ENCODE results near the gene TOX2.

Gene TOX2

DNA sequence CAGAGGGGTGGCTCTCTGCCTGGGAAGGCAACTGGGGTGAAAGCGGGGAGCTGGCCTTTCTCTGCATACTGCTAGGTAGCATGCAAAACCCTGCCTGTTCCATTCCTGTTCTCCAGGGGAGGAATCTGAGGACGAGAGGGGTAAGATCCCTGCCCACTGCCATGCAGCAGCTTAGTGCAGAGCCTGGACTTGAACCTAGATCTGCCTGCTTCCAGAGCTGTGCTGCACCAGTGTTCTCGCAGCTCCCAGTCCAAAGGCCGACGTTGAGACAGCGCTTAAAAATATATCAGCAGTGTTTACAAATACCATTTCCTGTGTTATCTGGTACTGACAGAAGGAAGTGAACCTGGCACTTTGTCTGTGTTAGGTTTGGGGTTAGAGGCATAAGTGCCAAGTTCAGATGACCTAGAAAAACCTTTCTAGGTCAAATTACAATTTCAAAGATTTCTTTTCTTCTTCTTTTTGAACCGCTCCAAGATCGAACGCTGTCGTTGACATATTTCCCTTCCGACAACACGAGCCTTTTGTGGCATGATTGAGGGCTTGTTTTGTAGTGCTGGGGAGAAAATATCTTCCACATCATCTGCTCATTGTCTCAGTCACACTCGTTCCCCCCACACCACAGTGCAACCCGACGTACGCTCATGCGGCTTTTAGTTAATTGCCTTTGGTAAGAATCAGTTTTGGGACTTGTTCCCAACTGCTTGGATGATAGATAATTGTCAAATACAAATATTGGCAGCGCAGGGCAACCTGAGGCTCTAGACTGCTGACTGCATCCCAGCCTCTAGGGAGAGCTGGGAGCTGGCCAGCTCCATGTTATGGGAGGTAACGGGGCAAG lies 44.6 kb downstream of the TOX2 start:
- DNase-seq, result no peak

DNA sequence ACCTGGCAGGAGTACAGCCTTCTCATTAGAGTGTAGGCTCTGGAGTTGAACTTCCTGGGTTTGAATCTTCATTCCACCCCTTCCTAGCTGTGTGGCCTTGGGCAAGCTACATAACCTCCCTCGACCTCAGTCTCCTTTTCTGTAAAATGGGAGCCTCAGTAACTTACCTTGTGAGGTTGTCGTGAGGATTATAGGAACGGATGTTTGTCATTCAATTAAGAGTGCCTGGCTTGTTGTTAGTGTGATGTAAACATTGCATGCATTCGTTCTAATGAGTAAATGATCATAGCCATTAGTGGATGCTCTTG lies 45.2 kb downstream of the TOX2 start:
- DNase-seq, result no peak

DNA sequence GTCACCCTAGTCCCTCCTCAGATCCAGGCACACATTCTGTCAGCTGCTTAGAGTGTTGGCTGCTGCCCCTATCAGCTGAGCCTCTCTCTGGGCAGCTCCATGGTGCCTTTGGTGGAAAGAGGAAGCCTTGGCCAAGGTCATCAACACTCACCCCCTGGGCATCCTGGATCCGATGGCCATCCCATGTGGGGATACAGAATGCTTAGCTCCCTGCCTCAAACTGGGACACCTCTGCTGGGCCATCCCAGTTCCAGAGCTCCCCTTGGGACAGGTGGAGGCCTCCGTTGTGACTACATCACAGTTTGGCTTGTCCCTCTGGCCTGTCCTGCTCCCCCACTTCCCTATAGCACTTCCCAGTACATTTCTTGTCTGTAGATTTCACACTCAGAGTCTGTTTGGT lies 45.6 kb downstream of the TOX2 start:
- no peak for DNase-seq

DNA sequence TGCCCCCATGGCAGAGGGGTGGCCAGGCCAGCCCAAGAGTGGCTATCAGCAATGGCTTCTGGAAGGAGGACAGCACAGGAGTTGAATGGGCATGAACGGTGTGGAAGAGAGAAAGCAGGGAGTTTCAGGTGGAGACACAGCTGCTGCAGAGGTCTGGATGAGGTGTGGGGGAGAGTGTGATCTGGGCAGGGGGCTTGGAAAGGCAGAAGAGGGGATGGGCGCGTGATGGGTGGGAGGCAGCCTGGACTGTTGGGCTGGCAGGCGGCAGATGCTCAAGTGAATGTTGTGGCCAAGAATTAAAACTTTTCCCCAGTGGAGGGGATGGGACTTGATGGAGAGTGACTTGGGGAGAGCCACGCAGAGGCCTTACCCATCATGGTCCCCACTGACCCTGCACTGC lies 46.5 kb downstream of the TOX2 start:
- DNase-seq, result no peak

DNA sequence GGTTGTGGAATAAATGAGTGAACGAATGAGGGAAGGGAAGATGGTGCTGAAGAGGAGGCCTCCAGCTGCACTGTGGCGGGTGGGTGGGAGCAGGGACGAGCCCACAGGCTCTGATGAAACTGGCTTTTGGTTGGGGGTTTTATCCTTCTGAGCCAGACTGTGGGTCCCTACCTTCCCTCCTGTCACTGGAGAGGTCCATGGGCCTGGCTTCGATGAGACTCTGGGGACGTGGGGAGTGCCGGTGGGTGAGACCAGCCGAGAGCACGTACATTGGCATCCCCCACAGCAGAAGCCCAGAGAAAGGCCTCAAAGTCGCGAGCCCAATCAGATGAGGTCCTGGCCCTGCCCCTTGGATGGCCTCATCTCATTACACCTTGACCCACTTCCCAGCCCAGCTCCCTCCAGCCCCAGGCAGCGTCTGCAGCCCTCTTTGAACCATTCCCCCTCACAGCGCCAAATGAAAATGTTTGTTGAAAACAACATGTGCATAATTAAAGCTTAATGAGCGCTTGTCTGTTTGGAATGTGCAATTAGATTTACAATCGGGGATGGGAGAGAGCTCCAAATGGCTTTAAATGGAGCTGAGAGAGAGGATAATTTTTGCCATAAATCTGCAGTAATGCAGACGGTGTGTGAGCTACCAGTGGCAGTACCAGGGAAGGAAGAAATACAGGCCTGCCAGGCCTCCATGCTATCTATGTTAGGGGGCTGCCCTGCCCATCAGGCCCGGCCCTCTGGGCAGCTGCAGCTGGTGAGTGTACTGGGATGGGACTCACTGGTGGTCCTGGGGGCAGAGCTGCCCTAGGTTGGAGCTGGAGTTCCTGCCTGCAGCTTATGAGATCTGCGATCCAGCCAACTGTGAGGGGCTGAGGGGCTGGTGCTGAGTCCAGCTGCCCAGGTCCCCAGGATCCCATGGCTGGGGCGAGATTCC lies 47.2 kb downstream of the TOX2 start:
- DNase-seq, result no peak

DNA sequence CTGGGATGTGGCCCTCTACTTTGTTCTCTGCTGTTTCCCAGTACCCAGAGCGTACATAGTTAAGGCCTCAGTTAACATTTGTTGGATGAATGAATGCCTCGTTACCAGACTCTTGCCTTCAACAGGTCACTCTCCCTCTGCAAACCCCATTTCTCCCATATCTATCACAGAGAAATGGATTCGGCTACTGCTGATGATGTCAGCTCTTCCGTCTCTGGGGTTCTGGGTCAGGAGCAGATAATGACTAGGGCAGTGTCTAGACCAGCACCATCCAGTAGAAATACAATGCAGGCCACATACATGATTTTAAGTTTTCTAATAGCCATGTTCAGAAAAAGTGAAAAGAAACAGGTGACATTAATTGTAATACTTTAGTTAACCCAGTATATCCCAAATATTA lies 47.9 kb downstream of the TOX2 start:
- no peak for DNase-seq

DNA sequence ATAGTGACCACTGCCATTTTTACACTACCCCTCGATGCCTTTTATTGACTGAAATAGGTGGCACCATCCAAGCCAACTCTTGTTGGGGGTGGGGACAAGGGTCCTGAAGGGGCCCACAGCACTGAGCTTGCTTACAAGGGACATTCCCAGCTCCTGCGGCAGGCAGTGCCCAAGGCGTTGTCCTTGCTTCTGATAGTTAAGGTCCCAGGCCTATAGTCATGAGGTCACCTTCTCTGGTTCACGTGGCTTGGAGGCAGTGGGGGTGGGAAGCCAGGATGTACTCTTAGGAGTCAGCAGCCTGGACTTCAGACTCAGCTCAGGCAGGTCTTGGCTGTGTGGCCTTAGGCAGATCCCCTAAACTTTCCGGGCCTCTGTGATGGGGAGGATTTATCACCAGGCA lies 48.6 kb downstream of the TOX2 start:
- no peak for DNase-seq

DNA sequence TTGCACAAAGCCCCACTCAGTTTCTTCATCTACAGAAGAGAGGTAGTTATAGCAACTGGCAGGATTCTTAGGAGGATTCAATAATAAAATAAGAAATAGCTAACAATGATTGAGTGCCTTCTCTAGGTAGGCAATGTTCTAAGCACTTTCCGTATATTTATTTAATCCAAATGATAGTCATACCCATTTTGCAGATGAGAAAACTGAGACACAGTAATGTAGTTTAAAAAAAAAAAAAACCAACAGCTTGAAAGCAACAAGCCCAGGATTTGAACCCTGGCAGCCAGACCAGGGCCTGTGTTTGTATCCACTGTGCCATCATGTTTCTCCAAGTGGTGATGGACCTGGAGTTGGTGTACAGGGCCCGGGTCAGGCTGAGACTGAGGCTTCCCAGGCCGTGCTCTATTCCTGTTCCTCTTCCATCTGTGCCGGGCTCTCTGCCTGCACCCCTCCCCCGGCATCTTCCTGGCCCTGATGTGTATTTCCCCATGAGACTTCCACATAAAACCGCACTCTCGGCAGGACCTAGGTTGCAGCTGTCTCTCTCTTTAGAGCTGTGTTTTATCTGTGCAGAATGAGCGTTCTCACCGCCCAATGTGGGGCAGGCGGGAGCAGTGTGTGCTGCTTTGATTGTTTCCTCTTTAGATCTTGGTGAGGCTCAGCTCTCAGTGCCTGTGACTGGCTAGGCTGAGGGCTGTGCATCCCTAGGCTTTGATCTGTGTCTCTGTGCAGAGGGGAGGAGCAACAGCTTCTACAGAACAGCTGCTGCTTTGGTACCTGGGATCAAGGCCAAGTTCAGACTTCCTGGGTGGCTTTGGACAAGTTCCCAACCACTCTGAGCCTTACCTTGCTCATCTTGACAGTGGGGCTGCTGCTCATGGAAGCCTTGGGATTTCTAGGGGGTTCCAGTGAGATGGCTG lies 49.5 kb downstream of the TOX2 start:
- DNase-seq, result peak; percentile 80

DNA sequence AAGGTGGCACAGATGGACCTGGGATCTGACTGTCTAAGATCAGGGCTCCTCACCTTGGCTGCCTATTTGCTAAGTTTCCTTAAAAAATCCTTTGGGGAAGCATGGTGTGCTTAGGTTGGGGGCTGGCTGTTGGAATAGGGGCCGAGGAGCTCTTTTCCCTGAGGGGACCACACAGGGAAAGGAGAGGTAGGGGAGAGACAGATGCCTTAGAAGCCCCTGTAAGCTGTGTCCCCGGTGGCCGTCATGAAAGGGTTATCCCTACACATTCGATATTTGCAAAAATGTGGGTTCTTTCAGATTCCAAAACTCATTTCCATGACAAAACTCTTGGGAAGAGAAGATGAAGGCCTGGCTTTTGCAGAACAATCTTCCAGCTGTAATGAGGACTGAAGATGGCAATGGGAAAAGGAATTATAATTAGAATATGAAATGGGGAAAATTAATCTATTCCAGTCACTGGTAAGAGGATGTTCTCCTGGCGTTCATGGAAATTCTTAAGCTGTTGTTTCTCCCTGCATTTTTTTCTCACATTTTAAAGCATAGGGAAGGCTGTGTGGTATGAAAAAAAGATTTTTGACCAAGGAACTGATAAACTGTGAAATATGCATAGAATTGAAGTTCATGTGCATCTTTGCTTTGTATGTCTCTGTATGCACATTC lies 53.8 kb downstream of the TOX2 start:
- no peak for DNase-seq

DNA sequence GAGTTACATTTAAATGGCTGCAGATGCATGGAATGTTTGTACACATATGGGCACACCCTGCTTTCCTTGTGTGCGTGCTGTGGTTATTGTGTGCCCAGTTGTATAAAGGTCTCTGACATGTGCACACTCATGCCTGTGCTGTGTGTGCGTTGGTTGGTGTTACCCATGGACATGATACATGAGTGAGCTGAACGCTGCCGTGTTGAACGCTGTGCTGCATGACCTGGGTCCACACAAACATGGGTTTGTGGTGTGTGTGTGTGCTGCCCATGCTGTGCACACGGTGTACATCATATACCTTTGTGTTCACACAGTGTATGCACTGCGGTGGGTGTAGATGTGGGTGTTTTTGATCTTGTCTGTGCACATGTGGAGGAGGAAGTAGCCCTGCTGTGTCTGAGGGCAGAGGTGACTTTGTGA lies 54.4 kb downstream of the TOX2 start:
- DNase-seq, result no peak

DNA sequence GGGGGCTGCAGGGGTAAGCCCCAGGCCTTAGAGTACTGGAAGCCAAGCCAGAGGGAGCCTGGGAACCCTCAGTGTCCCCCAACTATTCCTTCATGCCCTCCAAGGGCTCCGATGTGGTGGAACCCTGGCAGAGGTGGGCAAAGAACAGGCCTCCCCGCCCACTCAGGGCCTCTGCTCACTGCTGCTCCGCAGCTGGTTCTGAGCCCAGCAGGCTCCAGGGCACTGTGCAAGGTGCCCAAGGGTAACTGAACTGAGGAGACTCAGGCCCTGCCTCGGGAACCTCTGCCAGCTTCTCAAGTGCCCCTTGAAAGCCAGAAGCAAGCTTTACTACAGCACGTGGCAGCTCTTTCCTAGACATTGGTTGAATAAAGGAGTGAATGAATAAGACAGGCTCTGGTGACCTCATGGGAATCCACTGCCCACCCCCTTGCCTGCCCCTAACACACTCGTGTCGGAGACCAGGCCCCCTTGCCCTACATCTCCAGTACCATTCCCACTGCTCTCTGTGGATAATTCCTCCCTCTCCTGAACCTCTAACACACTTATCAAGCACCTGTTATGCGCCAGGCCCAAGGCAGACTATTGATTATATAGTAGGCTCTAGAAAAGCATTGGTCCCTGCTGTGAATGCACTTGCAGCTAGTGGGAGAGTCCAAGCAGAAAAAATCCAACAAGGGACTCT lies 55.0 kb downstream of the TOX2 start:
- no peak for DNase-seq

DNA sequence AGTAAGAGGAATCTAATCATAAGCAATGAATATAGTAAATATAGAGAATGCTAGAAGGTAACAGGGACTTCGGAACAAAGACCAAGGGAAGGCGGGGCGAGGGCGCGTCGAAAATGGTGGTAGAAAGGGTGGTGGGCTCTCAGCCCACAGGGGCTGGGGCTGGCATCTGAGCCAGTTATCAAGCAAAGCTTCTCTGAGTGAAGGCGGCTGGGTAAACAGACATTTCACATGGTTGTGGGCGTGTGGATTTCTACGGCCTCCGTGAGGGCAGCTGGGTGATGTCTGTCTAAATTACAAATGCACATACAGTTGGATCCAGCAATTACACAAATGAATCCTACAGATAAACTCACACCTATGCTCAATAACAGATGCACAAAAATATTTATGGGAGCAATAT lies 56.6 kb downstream of the TOX2 start:
- DNase-seq, result no peak

DNA sequence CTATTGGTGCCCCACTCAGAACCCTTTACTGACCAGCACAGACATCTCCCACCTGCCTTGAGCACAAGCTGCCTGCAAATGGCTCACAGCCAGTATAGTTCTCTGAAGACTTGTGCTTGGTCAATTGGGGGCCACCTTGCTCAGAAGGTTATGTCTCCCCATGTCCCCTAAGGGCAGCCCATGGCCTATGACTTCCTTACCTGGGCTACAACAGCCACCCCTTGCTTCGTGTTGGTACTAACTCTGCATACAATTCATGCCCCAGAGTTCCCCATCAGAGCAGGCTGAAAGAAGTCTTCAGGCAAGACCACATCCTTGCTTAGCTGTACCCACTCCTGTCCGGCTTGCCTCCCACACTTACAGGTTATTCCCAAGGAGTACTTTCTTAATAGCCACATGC lies 57.4 kb downstream of the TOX2 start:
- no peak for DNase-seq

DNA sequence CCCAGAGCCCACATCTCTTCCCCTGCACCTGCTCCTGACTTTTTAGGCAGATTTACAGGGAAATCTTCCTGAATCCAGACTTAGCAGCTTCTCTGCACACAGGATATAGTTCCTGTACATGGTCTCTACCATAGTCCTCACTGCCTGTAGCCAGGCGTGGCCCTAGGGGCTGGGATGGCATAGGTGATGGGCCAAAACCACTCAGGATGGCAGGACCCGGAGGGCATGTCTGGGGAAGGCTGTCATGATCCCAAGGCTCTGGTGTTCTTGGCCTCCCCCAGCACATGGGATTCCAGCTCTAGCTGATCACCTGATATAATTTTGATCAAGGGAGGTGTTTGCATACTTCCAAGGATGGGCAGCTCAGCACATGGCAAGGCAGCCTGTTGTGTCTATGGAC lies 58.0 kb downstream of the TOX2 start:
- no peak for DNase-seq

DNA sequence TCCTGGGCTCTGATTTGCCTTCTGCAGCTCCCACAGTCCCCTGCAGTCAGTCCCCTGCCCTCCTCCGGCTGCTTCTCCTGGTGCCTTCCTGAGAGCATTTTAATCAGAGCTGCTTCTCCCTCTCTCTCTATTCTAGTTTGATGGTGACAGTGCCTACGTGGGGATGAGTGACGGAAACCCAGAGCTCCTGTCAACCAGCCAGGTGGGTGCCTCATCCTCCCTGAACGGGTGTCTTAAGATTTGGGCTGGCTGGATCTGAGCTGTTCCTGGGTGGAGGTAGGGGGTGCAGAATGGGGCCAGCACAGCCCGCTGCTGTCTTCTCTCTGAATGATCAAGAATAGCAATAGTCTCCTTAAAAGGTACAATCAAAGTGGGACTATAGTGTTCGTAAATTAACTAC lies 58.6 kb downstream of the TOX2 start:
- DNase-seq, result no peak

DNA sequence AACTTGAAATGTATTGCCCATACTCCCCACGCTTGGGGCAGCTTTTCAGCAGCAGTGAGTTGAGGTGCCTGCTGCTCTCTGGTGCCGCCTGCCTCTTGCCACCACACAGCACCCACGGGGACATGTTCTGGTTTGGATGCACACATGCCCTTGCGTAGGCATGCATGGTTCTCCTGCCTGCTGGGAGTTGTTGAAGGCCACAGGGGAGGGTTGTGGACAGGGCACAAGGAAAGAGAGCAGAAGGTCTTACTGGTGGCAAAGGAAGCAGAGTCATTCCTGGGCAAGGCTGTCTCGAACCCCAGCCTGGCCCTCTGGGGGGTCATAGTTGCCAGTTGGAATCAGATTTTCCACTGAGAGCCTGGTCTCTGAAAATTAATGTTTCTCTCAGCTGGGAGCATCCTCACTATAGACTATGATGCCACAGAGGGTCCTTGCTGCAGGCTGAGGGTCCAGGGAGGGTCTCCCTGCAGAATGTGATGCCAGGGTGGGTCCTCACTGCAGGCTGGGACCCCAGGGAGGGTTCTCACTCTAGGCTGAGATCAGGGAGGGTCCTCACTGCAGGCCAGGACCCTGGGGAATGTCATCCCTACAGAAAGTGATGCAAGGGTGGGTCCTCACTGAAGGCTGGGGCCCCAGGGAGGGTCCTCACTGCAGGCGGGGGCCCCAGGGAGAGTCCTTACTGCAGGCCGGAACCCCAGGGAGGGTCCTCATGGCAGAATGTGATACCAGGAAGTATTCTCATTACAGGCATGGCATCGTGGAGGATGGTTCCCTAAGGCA lies 59.2 kb downstream of the TOX2 start:
- DNase-seq, result no peak

DNA sequence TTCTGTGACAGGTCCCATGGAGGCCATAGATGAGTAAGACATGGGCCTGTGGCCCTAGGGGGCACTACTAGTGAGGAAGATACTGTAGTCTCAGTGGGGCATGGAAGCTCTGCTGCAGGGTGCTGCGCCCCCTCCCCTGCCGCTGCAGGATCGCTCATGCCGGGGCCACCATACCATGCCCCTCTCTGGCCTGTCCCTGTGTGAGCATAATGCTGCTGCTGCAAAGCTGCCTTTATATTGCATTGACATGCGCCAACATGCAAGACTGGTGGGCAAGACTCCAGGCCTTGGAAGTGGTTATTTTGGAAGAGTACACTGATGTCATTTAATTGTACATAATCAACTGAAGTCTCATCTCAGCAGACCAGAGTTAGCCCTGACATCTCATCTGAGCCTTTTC lies 60.0 kb downstream of the TOX2 start:
- DNase-seq, result no peak

DNA sequence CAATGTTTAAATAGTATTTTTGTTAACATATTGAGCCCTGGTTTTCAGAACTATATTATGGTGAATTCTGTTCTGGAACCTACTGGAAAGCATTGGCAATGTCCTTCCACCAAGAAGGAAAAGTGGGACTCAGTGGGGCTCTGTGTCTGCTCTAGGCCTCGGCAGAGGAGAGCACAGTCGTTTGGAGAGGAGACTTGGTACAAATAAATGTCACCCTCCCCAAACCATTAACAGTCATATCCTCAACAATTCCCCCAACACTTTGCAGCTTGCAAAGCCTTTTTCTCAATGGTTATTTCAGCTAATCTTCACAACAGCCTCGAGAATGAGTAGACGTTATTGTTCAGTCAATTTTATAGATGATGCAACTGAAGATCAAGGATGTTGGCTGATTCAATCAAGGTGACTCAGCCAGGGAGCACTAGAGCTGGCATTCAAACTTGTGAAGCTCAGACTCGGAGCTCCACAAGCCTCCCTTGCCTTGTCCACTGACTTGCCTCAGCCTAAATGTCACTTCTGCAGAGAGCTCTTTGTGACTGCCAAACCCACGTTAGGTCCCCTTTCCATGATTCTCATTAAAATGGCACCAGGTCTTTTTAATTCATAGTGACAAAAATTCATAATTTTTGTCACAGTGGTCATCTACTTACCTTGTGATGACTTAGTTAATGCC lies 60.6 kb downstream of the TOX2 start:
- DNase-seq, result peak; percentile 93

DNA sequence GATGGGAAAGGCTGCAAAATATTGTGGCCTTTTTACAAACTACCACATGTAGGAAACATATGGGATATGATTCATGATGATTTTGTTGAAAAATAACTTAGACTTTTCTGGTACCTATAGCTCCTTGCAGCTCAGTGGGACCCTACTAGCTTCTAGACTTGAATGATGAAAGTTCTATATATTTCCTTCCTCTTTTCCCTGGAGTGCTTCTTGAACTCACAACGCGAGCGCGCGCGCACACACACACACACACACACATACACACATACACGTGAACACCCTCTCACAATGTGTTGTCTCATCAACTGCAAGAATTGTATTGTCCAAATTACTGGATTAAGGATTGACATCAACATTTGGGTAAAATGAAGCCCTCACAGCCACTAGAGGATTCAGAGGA lies 61.9 kb downstream of the TOX2 start:
- DNase-seq, result no peak

DNA sequence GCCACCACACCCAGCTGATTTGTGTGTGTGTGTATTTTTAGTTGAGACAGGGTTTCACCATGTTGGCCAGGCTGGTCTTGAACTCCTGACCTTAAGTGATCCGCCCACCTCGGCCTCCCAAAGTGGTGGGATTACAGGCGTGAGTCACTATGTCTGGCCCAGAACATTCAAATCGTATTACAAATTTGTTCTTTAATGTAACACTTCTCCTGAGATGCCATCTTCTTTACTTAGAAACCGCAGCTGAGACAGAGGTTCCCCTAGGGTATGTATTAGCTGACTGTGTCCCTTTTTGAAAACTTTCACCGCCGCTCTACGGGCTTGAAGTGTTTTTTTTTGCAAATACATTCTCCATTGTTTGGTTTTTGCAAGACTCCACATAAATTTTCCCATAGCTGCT lies 62.6 kb downstream of the TOX2 start:
- peak; percentile 40 for DNase-seq
